NCI-H526 (cell line): Measurements from ENCODE around the gene OR10H5.
A peak's percentile ranks its signal among the peaks of the same experiment; 100 is the strongest.
"Not testable (repeated sequence)": the region's sequence is repeated elsewhere in the genome, so short reads cannot be mapped to it uniquely, and the experiment has no call there.

Experiments used
- DNase-seq, 2 experiments: peaks; one replicate each; lab custom pipeline; 2025; lab: John Stamatoyannopoulos, UW

Gene OR10H5, protein sequence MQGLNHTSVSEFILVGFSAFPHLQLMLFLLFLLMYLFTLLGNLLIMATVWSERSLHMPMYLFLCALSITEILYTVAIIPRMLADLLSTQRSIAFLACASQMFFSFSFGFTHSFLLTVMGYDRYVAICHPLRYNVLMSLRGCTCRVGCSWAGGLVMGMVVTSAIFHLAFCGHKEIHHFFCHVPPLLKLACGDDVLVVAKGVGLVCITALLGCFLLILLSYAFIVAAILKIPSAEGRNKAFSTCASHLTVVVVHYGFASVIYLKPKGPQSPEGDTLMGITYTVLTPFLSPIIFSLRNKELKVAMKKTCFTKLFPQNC

DNA sequence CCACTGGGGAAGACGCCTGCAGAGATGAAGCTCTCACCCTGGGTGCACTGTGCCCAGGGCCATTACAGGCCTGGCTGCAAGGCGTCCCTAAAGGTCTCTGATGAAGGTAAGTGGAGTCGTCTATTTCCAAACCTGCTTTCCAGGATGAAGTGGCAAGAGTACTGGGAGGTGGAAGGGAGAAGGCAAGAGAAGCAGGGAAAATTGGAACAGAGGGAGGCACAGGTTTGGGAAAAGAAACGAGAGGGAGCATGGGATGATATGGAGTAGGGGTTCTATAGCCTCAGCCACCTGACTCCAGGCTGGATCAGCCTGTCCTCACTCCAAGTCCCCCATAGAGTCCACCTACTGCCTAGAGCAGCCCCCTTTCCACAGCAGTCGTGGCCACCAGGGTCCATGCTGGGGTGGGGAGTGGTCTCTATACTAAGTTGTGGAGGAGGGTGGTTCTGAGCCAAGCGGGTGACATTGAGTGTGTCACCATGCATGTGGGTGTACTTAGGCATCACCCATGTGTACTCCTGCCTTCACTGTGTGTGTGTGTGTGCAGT, at the start of gene OR10H5:
TSS of gene OR10H5 (plus strand) at position 51 of the 545 bp plus-strand sequence. CDS start 6,388 bp downstream, outside the sequence.
- no peak for DNase-seq

DNA sequence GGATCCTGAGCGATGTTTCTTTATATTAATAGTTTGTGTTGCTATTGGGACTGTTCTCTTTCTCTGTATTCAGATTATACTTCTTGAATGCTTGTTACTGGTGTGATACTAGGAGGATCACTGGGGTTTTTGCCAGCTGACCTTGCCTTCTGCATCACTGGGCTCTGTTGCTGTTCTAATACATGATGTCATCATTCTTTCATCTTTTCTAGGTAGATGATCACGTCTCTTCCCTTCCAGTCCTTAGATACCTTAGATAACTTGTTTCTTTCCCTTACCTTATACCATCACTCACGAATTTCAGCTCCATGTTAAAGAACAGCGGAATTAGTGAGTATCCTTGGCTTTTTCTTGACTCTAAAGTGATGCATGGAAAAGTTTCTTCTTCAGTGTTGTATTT, 49.7 kb upstream of the OR10H5 start, which contains the start of gene OR10H3:
TSS of gene OR10H3 (plus strand) at position 264 of the 400 bp plus-strand sequence. CDS start 3,408 bp downstream, outside the sequence.
- DNase-seq = no peak

DNA sequence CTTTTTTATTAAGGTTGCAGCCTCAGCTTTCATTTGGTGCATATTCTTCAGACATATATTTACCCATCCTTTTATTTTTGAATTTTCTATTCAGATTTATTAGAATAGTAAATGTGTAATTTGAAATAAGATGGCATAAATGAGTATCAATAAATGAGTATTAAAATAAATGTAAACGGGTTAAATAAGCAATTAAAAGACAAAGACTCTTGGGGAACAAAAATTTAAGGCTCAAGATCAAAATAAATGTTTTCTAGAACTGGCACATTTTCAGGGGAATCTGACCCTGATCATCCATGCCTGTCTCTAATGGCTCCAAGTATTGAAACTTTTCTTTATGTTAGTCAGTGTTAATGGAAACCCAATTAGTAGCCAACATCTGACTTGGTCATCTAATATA, 46.7 kb upstream of the OR10H5 start:
- no peak for DNase-seq

DNA sequence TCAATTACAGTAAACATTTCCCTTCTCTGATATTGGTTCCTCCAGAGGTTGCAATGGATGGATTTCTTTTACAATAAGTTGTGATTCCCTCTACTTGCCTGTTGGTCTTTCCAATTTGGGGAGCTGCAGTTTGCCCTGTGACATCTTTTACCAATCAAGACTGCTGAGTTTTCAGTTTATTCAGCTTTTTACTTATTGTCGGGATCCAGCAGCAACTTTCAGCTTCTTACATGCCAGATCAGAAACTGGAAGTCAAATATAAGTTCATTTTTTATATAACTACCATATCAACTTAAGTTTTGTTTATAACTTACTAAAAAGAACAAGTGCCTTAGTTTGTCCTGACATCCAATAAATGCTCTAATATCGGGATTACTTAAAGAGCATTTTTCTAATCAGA, 39.2 kb upstream of the OR10H5 start:
- no peak for DNase-seq

DNA sequence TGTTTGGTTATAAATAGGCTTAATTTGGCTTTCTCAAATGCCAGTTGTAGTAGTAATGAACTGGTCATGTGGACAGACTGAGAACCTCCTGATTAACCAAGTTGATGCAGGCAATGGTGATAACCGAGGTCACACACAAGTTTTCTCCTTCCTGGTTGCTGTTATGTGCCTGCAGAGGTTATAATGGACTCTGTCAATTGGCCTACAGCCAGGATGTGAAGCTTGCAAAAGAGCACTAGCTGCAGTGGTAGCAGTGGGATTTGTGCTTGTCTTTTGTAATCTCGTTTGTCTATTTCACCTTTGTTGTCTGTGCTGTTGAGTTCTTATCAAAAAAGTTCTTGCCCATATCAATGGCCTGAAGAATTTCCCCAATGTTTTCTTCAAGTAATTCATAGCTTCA, 29.1 kb upstream of the OR10H5 start:
- no peak for DNase-seq

DNA sequence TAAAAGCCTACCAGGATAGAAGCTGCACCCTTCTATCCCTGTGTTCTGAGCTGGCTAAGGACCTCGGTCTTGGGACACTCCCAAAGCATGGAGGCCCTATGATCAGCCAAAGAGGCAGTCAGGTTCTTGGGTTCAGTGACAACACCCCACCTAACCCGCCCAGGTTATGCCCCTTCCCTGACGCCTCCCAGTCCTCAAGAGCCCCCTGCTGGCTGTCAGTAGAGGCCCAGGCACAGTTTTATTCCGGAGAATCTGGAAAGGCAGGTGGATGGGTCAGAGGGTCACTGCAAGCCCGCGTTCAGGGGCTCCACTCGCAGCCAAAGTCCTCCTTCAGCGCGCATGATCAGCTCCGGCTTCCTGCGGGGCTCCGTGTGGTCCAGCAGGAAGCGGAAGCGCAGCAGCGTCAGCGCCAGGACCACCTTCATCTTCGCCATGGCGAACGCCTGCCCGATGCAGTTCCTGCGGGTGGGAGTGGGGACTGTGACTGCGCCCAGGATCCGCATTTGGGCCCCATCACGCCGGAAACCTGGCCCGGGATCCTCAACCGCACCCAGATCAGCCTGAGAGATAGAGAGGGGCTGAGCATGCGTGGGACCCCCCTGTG, 27.4 kb upstream of the OR10H5 start:
- peak in 1 of 2 experiments; percentile 8 for DNase-seq

DNA sequence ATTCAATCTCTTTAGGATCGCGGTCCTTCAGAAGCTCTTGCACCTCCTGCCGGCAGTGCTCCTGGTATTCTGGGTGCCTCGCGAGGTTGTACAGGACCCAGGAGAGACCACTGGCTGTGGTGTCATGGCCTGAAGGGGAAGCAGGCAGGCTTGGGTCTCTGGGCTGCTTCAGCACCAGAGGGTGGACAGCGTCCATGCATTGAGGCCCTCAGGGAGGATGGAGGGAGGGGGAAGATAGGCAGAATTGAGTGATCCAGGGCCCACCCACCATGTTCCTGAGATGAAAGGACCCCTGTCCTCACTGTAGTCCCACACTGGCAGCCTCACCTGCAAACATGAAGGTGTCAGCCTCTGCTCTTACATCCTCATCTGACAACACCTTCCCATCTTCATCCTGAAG, 17.9 kb upstream of the OR10H5 start:
- DNase-seq = no peak

DNA sequence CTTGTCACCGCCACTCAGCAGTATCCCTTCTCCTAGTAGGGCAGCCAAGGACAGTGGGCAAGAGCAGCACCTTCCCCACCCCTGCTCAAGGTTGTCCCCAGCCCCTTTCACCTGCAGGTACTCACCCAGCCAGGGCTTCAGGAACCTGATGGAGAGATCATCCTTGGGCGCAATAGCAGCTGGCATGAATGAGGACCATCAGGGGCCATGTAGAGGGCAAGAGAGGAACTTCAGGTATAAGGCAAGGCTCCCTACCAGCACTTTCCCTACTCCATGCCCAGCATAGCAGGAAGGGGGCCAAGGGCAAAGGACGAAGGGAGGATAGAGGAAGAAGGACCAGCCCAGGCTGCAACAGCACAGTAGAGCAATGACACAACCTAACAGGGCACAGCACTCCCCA, 13.3 kb upstream of the OR10H5 start:
- DNase-seq = not testable (repeated sequence)

DNA sequence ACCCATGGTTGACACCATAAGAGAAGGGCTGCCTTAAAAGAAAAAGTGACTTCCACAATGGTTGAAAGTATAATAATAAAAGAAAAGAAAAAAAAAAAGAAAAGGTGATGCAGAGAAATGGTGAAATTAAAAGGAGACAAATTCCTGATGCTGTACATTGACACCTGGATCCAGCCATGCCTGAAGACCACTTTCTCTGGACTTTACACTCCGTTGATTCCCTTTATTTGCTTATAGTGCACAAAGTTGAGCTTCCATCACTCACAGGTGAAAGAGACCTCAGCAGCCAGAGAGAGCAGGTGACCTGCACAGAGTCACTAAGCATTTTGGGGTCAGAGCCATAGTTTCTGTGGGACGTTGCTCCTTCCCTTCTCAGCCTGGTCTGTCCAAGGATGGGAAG, 12.2 kb upstream of the OR10H5 start:
- no peak for DNase-seq

DNA sequence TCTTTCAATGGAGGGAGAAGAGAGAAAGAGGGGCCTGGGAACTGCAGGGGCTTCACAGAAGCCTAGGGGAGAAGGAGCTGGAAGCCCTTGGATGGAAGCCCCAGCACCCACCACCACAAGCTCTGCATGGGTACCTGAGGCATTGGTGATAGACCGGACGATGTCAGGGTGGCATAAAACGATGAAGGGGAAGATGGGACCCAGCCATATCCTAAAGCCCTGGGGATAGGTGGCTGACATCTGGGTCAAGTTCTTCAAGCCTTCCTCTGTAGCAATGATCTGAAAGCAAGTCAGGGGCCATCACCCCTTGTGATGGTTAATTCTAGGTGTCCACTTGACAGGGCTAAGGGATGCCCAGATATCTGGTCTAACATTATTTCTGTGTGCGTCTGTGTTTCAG, 11.2 kb upstream of the OR10H5 start:
- no peak for DNase-seq

DNA sequence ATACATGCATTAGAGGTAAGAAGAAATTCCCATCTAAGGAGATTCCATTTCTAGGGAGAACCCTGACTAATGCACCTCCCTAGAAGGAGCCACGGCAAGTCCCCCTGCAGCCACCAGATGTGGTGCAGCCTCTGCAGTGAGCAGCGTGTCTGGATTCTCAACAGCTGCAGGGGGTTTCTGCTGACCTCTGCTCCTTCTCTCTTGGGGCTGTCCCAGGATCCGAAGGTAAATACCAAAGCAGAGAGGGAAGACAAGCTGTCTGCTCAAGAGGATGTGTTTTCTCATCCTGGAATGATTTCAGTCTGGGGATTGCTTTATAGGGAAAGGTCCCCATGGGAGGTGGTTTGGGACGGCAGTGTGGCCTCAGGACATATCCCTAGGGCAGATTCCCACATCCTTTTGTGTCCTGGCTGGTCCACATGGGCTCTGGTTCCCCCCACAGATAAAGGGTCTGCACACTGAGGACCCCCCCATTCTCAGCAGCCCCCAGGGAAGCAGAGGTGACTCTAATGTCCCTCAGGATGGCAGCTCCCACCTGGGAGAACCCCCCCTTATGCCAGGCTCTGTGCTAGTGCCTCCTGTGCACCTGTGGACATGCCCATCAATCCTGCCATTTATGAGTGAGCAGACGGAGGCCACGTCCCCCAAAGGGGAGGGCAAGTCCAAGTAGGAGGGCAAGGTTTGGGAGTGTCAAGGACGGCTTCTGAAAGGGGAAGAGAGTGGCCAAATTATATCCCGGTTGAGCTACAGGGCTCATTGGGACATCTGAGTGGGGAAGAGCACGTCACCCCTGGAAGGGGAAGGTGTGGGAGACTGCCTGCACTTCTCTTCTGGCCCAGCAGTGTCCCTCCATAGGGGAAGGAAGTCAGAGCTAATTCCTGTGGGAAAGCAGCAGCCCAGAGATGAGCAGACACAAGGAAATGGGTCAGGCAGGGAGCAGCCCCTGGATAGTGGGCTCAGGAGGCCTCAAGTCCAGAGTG, 10.2 kb upstream of the OR10H5 start:
- DNase-seq = no peak

DNA sequence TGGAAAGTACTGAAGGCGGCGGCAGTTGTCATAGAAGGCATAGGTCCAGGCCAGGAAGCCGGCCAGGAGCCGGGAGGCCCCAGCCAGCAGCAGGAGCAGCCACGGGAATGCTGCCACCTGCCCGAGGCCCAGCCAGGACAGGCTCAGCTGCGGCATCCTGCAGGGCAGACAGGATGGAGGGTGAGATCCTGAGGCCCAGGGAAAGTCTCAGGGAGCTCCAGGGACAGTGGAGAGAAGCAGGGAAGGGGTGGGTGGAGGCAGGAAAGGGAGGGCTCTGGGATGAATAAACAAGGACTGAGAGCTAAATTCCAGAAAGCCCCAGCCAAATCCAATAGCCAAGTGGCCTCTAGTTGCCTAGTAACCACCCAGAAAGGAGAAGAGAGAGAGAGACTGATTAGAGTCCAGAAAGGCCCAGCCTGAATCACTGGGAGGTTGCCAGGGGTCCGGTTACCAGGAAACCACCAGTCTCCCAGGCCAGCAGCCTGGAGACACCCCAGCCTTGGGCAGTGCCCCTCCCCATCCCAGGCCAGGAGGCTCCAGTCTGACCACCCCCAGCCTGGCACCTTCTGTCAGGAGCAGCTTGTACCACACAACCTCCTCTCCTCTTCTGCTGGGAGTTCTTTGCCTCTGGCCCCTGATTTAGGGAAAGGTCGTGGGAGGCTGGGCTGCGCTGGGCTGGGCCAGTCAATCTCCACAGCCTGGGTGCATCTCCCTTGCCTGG, 7.5 kb upstream of the OR10H5 start:
- no peak for DNase-seq

DNA sequence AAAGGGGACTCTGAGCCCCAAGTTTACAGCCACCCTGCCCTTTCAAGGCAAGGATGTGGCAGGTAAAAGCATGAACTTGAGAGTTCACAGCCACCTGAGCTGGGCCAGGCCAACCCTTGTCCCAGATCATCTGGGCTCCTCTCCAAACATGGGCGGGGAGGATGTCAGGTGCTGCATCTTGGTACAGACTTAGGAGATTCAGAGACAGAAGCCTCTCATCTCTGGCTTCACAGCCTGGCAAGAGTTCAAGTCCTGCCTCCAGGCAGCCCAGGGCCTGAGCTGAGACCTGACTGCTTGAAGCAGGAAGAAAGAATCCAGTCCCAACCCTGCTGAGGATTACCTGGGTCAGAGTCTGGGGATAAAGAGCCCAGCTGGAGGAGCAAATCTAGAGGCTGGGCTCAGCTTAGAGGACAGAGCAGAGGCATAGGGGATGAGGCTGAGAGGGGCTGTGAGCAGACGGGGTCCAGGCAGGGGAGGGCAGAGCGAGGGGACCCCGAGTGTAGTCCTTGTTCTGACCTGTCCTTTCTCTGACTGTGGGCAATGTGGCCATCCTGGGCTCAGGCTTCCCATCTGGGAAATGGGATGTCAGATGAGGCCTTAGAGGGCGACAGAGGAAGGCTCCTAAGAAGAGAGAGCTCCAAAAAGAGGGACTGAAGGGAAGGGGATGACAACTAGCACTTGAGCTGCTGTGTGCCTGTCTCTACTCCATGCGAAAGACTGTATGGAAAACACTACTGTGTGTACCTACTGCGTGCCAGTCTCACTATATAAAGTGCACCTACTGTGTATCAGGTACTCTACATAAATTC, 6.6 kb upstream of the OR10H5 start:
- DNase-seq = no peak

DNA sequence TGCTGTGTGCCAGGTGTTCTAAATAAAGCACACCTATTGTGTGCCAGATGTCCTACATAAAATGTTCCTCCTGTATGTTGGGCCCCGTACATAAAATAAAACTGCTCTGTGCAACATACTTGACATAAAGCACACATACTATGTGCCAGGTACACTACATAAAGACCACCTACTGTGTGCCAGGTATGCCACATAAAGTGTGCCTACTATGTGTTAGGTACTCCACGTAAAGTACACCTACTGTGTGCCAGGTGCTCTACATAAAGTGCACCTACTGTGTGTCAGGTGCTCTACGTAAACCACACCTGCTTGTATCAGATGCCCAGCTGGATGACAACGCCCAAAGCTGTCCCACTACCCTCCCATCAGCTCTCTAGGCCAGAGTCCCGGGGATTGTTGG, 5.8 kb upstream of the OR10H5 start:
- no peak for DNase-seq

DNA sequence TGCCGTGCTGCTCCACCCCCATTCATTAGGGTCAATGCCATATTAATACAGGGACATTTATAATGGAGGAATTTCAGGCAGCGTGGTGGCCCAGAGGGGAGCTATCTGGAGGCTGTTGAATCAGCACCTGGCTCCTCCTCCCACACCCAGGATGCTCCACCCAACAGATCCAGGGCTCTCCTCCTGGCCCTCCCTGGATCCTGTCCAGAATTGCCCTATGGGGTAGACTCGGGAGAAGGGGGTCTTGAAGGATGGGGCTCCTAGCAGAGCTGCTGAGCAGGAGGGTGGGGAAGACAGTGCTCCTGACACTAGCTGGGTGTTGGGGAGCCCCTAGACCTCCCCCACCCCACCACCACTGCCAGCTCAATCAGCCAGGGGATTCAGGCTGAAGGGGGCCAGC, 5.2 kb upstream of the OR10H5 start:
- no peak for DNase-seq

DNA sequence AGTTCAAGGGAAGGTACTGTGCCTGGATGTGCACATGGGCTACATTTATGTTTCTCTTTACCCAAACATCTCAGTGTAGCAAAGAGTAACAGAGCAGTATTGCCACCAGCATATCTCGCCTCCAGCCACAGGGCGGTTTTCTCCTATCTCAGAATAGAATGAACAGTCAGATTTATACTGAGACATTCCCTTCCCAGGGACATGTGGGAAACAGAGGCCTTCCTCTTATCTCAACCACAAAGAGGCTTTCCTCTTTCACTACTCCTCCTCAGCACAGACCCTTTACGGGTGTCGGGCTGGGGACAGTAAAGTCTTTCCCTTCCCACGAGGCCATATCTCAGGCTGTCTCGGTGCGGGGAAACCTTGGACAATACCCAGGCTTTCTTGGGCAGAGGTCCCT, 4.6 kb upstream of the OR10H5 start:
- DNase-seq = not testable (repeated sequence)

DNA sequence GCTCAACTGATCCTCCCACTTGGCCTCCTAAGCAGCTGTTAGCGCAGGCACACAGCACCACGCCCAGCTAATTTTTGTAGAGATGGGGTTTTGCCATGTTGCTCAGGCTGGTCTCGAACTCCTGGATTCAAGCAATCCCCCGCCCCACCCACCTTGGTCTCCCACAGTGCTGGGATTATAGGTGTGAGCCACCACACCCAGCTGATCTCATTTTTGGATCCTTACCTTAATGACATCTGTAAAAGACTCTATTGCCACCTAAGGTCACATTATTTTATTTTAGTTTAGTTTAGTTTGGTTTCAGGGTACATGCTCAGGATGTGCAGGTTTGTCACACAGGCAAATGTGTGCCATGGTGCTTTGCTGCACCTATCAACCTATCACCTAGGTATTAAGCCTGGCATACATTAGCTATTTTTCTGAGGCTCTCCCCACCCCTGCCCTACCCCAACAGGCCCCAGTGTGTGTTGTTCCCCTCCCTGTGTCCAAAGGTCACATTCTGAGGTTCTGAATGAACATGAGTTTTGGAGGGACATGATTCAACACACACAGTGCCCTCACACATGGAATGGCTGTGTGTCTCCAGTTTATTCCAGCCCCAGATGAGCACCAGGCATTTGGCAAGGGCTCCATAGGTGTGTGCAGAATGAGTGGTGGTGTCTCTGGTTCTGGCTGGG, 1.3 kb downstream of the OR10H5 start:
- DNase-seq = no peak

DNA sequence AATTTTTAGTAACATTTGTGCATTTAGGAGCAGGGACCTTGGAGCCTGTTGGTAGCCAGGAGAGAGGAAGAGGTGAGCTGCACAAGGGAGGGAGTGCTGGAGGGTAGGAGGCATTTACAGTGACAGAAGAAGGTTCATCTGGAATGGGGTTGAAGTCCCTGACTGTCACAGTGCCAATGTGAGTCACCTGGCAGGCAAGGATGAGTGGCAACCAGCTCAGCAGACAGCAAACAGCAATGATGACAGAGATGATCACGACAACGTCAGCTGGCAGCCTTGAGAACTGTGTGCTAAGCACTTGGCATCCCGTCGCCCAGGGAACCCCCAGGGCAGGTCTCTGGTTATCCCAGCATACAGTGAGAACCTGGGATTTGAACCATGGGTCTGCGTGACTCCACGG, 2.6 kb downstream of the OR10H5 start:
- DNase-seq = no peak

DNA sequence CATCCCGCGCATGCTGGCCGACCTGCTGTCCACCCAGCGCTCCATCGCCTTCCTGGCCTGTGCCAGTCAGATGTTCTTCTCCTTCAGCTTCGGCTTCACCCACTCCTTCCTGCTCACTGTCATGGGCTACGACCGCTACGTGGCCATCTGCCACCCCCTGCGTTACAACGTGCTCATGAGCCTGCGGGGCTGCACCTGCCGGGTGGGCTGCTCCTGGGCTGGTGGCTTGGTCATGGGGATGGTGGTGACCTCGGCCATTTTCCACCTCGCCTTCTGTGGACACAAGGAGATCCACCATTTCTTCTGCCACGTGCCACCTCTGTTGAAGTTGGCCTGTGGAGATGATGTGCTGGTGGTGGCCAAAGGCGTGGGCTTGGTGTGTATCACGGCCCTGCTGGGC, 6.8 kb downstream of the OR10H5 start:
- not testable (repeated sequence) for DNase-seq

DNA sequence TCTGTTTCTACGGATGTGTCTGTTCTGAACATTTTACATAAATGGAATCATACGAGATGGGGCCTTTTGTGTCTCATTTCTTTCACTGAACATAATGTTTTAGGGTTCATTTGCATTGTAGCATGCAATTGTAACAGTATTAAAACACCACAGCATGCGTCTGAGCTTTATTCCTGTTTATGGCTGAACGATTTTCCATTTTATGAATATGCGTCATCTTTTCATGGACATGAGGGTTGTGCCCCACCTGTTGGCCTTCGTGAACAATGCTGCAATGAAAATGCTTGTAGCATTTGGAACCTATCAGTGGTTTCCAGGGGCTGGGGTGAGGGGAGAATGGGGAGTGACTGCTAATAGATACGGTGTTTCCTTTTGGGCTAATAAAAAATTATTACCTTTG, 22.9 kb downstream of the OR10H5 start:
- peak; percentile 11 to 62 for DNase-seq
